ENCODE data around the gene CDK5RAP2. TPM values are rescaled to one million over a fixed set of nuclear protein-coding genes. Genes with fewer than 3 reads are reported as not detected.

The CDK5RAP2 gene
- total and polyA plus RNA-seq, 2 experiments from 2014 or later, result 23.9 to 30.9 TPM

GRCh38 chr9:120514405-120514804, 65.6 kb downstream of the CDK5RAP2 start:
- Histone ChIP-seq H3K9me3 (ENCODE audit: low read depth) (no peaks in the 10 kb centered on the region), H3K79me2 (no peaks in the 10 kb centered on the region), H4K20me1 (ENCODE audit: insufficient read depth, poor library complexity, severe bottlenecking) (no peaks in the 10 kb centered on the region), H3K36me3 (replicated peaks; ENCODE audit: insufficient read depth, low read depth) (no peaks in the 10 kb centered on the region), H3K9me2 (replicated peaks; ENCODE audit: insufficient read depth) (no peaks in the 10 kb centered on the region), H3K4me3 (no peak overlapping the region), H3K27me3 (no peaks in the 10 kb centered on the region), H3K27ac (no peak overlapping the region), H2AFZ (no peak overlapping the region), H3K4me2 (no peak overlapping the region), H3K4me1 (ENCODE audit: insufficient read depth) (no peaks in the 10 kb centered on the region)
- no peak for TF ChIP-seq EZH2 (IDR thresholded peaks at IDR 0.05; ENCODE audit: borderline replicate concordance)
- no peak for TF ChIP-seq CTCF (IDR thresholded peaks at IDR 0.05; ENCODE audit: poor library complexity)
- TF ChIP-seq EZH2phosphoT487 (IDR thresholded peaks at IDR 0.05; ENCODE audit: low read depth, severe bottlenecking, unreplicated experiment), result no peak
- 94% methylated on average over 4 of the region's 4 CpGs for WGBS (ENCODE audit: low lambda C conversion rate, missing lambda C conversion rate)
- no peak for DNase-seq (ENCODE audit: low spot score)

- Histone ChIP-seq H3K9me3 (ENCODE audit: low read depth) (no peaks in the 10 kb centered on the region), H4K20me1 (ENCODE audit: insufficient read depth, poor library complexity, severe bottlenecking) (no peaks in the 10 kb centered on the region), H3K27me3 (no peaks in the 10 kb centered on the region), H3K79me2 (no peaks in the 10 kb centered on the region), H3K4me1 (ENCODE audit: insufficient read depth) (no peaks in the 10 kb centered on the region), H3K27ac (no peak overlapping the region), H3K4me2 (no peak overlapping the region), H3K36me3 (replicated peaks; ENCODE audit: insufficient read depth, low read depth) (no peaks in the 10 kb centered on the region), H2AFZ (no peak overlapping the region), H3K4me3 (no peak overlapping the region), H3K9me2 (replicated peaks; ENCODE audit: insufficient read depth) (no peaks in the 10 kb centered on the region)
- no peak for DNase-seq (ENCODE audit: low spot score)
- TF ChIP-seq EZH2 (IDR thresholded peaks at IDR 0.05; ENCODE audit: borderline replicate concordance) (no peak), EZH2phosphoT487 (IDR thresholded peaks at IDR 0.05; ENCODE audit: low read depth, severe bottlenecking, unreplicated experiment) (no peak), CTCF (IDR thresholded peaks at IDR 0.05; ENCODE audit: poor library complexity) (no peak)
- 100% methylated on average over 4 of the region's 4 CpGs for WGBS (ENCODE audit: low lambda C conversion rate, missing lambda C conversion rate)
Observed at GRCh38 chr9:120513825-120514396, 66.1 kb downstream of the CDK5RAP2 start.

- H3K36me3 ChIP-seq (replicated peaks; ENCODE audit: insufficient read depth, low read depth), result no peaks in the 10 kb centered on the region
- 93% methylated on average over 3 of the region's 3 CpGs for WGBS (ENCODE audit: low lambda C conversion rate, missing lambda C conversion rate)
Observed at GRCh38 chr9:120510816-120511215, 69.2 kb downstream of the CDK5RAP2 start.

More at GRCh38 chr9:120510816-120511215, 69.2 kb downstream of the CDK5RAP2 start:
- Histone ChIP-seq H3K27me3 (no peaks in the 10 kb centered on the region), H3K9me3 (ENCODE audit: low read depth) (no peaks in the 10 kb centered on the region), H3K27ac (no peak overlapping the region), H3K4me1 (ENCODE audit: insufficient read depth) (no peaks in the 10 kb centered on the region), H2AFZ (no peak overlapping the region), H4K20me1 (ENCODE audit: insufficient read depth, poor library complexity, severe bottlenecking) (no peaks in the 10 kb centered on the region), H3K4me3 (no peak overlapping the region), H3K79me2 (no peaks in the 10 kb centered on the region), H3K9me2 (replicated peaks; ENCODE audit: insufficient read depth) (no peaks in the 10 kb centered on the region), H3K4me2 (no peak overlapping the region)
- TF ChIP-seq EZH2 (IDR thresholded peaks at IDR 0.05; ENCODE audit: borderline replicate concordance) (no peak), EZH2phosphoT487 (IDR thresholded peaks at IDR 0.05; ENCODE audit: low read depth, severe bottlenecking, unreplicated experiment) (no peak), CTCF (IDR thresholded peaks at IDR 0.05; ENCODE audit: poor library complexity) (no peak)
- DNase-seq (ENCODE audit: low spot score), result no peak
